ENCODE results near the gene APCS. TPM values are rescaled to one million over a fixed set of nuclear protein-coding genes. Genes with fewer than 3 reads are reported as not detected.

APCS gene
- total RNA-seq, 3 donors from 2014 or later (not counting 1 experiment from before 2014, with no cell fraction given) = not detected

GRCh38 chr1:159577446-159577845 is 10.2 kb upstream of the APCS start:
- Mint-ChIP-seq H3K4me1 (no peaks in the 10 kb centered on the region), H3K4me3 (no peak overlapping the region), H3K36me3 (no peaks in the 10 kb centered on the region), H3K9me3 (peaks cover 0 to 2% of the 10 kb centered on the region in 2 donors), H3K27me3 (ENCODE audit: low read depth in 2 of 2) (peaks cover 6 to 33% of the 10 kb centered on the region in 2 donors), H3K27ac (no peak overlapping the region)
- TF ChIP-seq, protein P1, sequence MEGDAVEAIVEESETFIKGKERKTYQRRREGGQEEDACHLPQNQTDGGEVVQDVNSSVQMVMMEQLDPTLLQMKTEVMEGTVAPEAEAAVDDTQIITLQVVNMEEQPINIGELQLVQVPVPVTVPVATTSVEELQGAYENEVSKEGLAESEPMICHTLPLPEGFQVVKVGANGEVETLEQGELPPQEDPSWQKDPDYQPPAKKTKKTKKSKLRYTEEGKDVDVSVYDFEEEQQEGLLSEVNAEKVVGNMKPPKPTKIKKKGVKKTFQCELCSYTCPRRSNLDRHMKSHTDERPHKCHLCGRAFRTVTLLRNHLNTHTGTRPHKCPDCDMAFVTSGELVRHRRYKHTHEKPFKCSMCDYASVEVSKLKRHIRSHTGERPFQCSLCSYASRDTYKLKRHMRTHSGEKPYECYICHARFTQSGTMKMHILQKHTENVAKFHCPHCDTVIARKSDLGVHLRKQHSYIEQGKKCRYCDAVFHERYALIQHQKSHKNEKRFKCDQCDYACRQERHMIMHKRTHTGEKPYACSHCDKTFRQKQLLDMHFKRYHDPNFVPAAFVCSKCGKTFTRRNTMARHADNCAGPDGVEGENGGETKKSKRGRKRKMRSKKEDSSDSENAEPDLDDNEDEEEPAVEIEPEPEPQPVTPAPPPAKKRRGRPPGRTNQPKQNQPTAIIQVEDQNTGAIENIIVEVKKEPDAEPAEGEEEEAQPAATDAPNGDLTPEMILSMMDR (IDR thresholded peaks at IDR 0.05) = no peak
- intact Hi-C loops (cut with micrococcal nuclease) = no loop called here
- no peak overlapping the region for H3K27ac ChIP-seq (ENCODE audit: low read length)
- no peaks in the 10 kb centered on the region for H3K9me3 ChIP-seq (ENCODE audit: control insufficient read depth, insufficient read depth, low read length)
- ATAC-seq (no peak), DNase-seq (no peak)
- 95% methylated on average over 2 of the region's 3 CpGs for WGBS (ENCODE audit: insufficient coverage)
- no peak overlapping the region for H3K4me3 ChIP-seq (ENCODE audit: low read length)
- no peaks in the 10 kb centered on the region for H3K4me1 ChIP-seq (ENCODE audit: control insufficient read depth, insufficient read depth, low read length)
- peaks cover 2% of the 10 kb centered on the region for H3K27me3 ChIP-seq (ENCODE audit: control insufficient read depth, insufficient read depth, low read length)
- H3K36me3 ChIP-seq (ENCODE audit: control insufficient read depth, insufficient read depth, low read length) = no peaks in the 10 kb centered on the region

DNA sequence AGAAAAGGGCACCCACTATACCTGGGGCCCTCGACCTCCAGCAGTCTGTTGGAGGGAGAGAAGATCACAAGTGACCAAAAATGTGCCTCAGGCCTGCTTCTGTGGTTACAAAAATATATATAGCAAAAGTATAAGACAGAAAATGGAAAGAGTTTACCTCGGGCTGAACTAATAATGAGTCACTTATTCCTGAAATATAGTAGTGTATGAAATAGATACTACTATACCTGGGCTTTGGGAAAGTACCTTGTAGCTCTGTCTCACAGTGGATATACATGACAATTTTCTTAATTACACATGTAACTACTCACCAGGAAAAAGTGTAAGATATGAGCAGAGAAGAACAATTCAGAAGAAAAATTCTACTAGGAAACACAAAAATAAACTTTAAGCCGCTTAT is 7.3 kb upstream of the APCS start:
- Histone ChIP-seq H3K4me3 (ENCODE audit: low read length) (no peak overlapping the region), H3K9me3 (ENCODE audit: control insufficient read depth, insufficient read depth, low read length) (no peaks in the 10 kb centered on the region), H3K36me3 (ENCODE audit: control insufficient read depth, insufficient read depth, low read length) (no peaks in the 10 kb centered on the region), H3K4me1 (ENCODE audit: control insufficient read depth, insufficient read depth, low read length) (no peaks in the 10 kb centered on the region), H3K27me3 (ENCODE audit: control insufficient read depth, insufficient read depth, low read length) (peaks cover 2% of the 10 kb centered on the region), H3K27ac (ENCODE audit: low read length) (no peak overlapping the region)
- Mint-ChIP-seq H3K27me3 (ENCODE audit: low read depth in 2 of 2) (peaks cover 15 to 39% of the 10 kb centered on the region in 2 donors), H3K4me3 (no peak overlapping the region), H3K36me3 (no peaks in the 10 kb centered on the region), H3K4me1 (no peaks in the 10 kb centered on the region), H3K27ac (no peak overlapping the region), H3K9me3 (no peaks in the 10 kb centered on the region)
- no CpG with 5 or more reads among the region's 3 CpGs for WGBS (ENCODE audit: insufficient coverage)
- ATAC-seq = no peak
- no peak for DNase-seq
- intact Hi-C loops (cut with micrococcal nuclease) = no loop called here
- TF ChIP-seq, protein P1 (IDR thresholded peaks at IDR 0.05) = no peak

DNA sequence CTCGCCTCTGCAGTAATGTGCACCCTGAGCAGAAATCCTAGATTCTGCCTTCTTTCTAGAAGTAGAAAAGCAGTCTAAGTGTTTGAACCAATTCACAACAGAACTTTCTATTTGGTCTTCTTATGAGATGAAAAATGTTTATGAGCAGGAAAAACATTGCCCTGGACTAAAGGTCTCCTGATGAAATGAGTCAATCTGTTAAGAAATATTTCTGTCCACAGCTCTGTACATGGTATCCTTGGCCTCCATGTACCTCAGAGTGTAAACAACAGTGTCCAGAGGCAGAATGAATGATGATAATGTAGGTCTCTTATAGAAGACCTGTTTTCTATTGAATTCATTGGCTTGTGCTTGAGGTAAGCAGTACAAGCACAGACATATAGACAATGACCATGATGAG is 6.2 kb upstream of the APCS start:
- no peaks in the 10 kb centered on the region for H3K4me1 ChIP-seq (ENCODE audit: control insufficient read depth, insufficient read depth, low read length)
- H3K9me3 Mint-ChIP-seq = no peaks in the 10 kb centered on the region
- H3K27me3 Mint-ChIP-seq (ENCODE audit: low read depth in 2 of 2) = peaks cover 15 to 34% of the 10 kb centered on the region in 2 donors
- no peak overlapping the region for H3K4me3 Mint-ChIP-seq
- no peaks in the 10 kb centered on the region for H3K4me1 Mint-ChIP-seq
- H3K4me3 ChIP-seq (ENCODE audit: low read length) = no peak overlapping the region
- intact Hi-C loops (cut with micrococcal nuclease) = no loop called here
- no peaks in the 10 kb centered on the region for H3K36me3 ChIP-seq (ENCODE audit: control insufficient read depth, insufficient read depth, low read length)
- H3K36me3 Mint-ChIP-seq = no peaks in the 10 kb centered on the region
- no peak overlapping the region for H3K27ac ChIP-seq (ENCODE audit: low read length)
- no peak for DNase-seq
- no peak overlapping the region for H3K27ac Mint-ChIP-seq
- TF ChIP-seq, protein P1 (IDR thresholded peaks at IDR 0.05) = no peak
- ATAC-seq = no peak
- H3K27me3 ChIP-seq (ENCODE audit: control insufficient read depth, insufficient read depth, low read length) = peaks cover 2% of the 10 kb centered on the region
- H3K9me3 ChIP-seq (ENCODE audit: control insufficient read depth, insufficient read depth, low read length) = no peaks in the 10 kb centered on the region
- WGBS (ENCODE audit: insufficient coverage) = 83% methylated on average over 1 of the region's 1 CpG

DNA sequence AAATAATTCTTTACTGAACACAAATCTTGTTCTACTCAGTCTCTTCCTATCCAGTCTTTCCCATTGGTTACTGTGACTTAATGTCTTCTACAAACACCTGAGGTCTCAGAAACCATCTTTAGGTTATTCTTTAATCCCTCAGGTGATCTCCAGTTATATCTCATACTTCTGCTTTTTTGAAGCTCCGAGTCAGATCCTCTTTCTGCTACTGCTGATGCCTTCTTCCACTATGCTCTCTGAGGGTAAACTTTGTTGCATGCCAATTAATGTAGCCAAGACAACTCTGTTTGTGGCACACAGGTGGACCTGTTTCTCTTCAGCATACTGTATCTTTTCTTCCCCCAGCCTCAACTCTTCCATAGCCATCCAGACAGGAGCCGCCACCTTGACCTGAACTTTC is 3.1 kb upstream of the APCS start:
- Histone ChIP-seq H3K36me3 (ENCODE audit: control insufficient read depth, insufficient read depth, low read length) (no peaks in the 10 kb centered on the region), H3K27ac (ENCODE audit: low read length) (no peak overlapping the region), H3K27me3 (ENCODE audit: control insufficient read depth, insufficient read depth, low read length) (no peaks in the 10 kb centered on the region), H3K4me3 (ENCODE audit: low read length) (no peak overlapping the region), H3K9me3 (ENCODE audit: control insufficient read depth, insufficient read depth, low read length) (no peaks in the 10 kb centered on the region), H3K4me1 (ENCODE audit: control insufficient read depth, insufficient read depth, low read length) (no peaks in the 10 kb centered on the region)
- Mint-ChIP-seq H3K9me3 (no peaks in the 10 kb centered on the region), H3K36me3 (no peaks in the 10 kb centered on the region), H3K27me3 (ENCODE audit: low read depth in 2 of 2) (peaks cover 16 to 17% of the 10 kb centered on the region in 2 donors), H3K4me3 (no peak overlapping the region), H3K4me1 (no peaks in the 10 kb centered on the region), H3K27ac (no peak overlapping the region)
- DNase-seq = no peak
- TF ChIP-seq, protein P1 (IDR thresholded peaks at IDR 0.05) = no peak
- no peak for ATAC-seq
- 61% methylated on average over 2 of the region's 2 CpGs for WGBS (ENCODE audit: insufficient coverage)
- intact Hi-C loops (cut with micrococcal nuclease) = no loop called here
